GM12874 (cell line): ENCODE data around the gene PGAP6.

Experiments used
- TF ChIP-seq, protein P1 (sequence below): IDR thresholded peaks from 2 replicates; pipeline ENCODE4 v1.5.1; 2011; ENCODE audit warnings: low read depth, mild to moderate bottlenecking, control low read depth, low read length, moderate library complexity; ENCODE audit not compliant: insufficient read depth

The PGAP6 gene

DNA sequence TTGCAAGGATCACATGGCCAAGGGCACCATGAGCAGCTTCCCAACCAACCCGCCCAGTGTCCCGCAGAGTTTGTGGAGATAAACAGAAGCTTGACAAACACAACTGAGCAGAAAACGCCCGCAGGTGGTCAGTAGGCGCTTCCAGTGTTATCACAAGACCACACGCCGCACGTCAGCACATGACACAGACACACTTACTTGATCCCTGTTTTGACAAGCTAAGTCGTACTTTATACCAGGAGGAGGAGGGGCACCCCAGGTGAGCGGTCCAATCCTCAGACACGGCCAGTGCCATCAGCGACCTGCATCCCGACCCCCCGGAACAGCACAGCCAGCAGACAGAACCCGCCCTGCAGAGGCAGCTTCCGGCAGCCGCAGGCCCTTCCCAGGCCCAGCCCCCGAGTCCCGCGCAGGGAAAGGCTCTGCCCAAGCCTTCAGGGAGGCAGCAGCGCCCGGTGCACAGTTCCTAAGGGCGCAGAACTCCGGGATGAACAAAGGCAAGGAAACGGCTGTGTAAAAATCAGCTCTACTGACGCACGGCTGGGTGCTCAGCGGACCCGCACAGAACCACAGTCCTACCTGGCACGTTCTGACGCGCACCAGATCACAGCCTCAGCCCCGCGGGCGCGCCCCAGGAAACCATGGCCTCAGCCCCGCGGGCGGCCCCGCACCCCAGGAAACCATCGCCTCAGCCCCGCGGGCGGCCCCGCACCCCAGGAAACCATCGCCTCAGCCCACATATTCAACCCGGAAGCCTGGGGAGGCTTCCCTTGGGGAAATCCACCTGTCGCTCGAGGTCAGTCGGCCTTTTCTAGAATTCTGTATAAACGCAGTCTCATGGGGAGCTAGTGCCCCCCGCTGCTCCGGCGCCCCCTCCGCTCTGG lies 57.1 kb downstream of the PGAP6 start:
- TF ChIP-seq, protein P1, sequence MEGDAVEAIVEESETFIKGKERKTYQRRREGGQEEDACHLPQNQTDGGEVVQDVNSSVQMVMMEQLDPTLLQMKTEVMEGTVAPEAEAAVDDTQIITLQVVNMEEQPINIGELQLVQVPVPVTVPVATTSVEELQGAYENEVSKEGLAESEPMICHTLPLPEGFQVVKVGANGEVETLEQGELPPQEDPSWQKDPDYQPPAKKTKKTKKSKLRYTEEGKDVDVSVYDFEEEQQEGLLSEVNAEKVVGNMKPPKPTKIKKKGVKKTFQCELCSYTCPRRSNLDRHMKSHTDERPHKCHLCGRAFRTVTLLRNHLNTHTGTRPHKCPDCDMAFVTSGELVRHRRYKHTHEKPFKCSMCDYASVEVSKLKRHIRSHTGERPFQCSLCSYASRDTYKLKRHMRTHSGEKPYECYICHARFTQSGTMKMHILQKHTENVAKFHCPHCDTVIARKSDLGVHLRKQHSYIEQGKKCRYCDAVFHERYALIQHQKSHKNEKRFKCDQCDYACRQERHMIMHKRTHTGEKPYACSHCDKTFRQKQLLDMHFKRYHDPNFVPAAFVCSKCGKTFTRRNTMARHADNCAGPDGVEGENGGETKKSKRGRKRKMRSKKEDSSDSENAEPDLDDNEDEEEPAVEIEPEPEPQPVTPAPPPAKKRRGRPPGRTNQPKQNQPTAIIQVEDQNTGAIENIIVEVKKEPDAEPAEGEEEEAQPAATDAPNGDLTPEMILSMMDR, result no peak

DNA sequence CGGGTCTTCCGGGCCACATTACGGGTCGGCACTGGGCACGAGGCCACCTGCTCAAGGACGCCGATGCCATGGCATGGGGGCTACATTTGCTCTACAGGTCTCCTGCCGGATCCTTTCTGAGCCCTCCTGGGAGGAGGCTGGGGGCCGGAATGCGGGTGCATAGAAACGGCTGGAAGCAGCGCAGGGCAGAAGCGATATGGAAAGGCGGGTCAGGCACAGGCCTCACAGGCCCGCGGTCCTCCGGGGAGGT lies 57.7 kb downstream of the PGAP6 start:
- TF ChIP-seq, protein P1, result no peak

DNA sequence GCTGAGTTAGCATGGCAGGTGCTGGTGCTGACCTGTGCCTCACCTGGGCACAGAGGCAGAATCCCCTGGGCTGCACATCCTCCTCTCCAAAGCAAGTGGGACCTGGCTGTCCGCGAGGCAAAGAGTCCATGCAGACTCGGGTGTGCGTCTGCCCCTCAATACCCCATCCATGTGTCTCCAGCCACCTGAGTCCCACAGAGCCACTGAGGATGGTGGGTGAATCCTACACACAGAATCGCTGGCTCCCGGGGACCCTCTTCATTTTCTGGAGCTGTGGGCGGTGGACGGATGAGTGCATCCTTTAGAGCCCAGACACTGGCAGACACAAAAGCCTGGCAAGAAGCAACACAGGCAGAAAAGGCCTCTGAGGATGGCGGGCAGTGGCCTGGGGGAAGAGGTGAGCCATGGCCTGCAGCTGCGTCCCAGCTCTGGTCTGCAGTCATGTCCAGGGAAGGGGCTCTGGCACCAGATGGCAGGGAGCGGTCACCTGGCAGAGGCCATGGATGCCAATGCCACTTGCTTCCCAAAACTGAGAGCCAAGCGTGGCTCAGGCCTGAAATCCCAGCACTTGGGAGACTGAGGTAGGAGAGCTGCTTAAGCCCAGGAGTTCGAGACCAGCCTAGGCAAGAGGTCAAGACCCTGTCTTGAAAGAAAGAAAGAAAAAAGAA lies 59.2 kb downstream of the PGAP6 start:
- TF ChIP-seq, protein P1, result no peak

DNA sequence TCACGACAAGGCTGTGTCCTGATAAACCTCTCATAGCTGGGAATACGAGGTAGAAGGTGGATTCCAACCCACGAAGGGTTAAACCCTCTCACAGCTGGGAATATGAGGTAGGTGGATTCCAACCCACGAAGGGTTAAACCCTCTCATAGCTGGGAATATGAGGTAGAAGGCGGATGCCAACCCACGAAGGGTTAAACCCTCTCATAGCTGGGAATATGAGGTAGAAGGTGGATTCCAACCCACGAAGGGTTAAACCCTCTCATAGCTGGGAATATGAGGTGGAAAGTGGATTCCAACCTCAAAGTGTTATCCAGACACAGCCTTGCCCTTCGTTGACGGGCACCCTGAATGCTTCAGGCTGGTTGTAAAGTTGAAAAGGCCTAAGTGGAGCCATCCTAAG lies 60.2 kb downstream of the PGAP6 start:
- TF ChIP-seq, protein P1, result no peak
